Uterus (tissue), 4 donors: ENCODE results near the gene ARMH3. TPM values are rescaled to one million over a fixed set of nuclear protein-coding genes. Genes with fewer than 3 reads are reported as not detected.

ENCODE experiments used
- DNase-seq, 2 donors: peaks; one replicate each; pipeline ENCODE4 v3.0.0-alpha.2; 2019 to 2020
- H3K27ac ChIP-seq, 2 donors: fragments of 200-600 bp; sonication (generic); 1 replicate in 1 of 2; 2 replicates in 1 of 2; pipeline ENCODE4 v1.5.1; 2016 to 2018
- H3K27me3 ChIP-seq, 2 donors: fragments of 200-600 bp; sonication (generic); one replicate each; pipeline ENCODE4 v1.5.1; 2018 to 2019; ENCODE audit warnings: control low read depth in 1 of 2
- H3K36me3 ChIP-seq, 2 donors: fragments of 200-600 bp; sonication (generic); one replicate each; pipeline ENCODE4 v1.5.1; 2019; ENCODE audit warnings: control low read depth in 1 of 2
- H3K4me1 ChIP-seq, 2 donors: fragments of 200-600 bp; sonication (generic); one replicate each; pipeline ENCODE4 v1.5.1; 2018 to 2019; ENCODE audit warnings: control low read depth in 1 of 2
- H3K4me3 ChIP-seq, 2 donors: fragments of 200-600 bp; sonication (generic); 1 replicate in 1 of 2; 2 replicates in 1 of 2; pipeline ENCODE4 v1.5.1; 2018 to 2019; ENCODE audit warnings: mild to moderate bottlenecking in 1 of 2
- H3K9me3 ChIP-seq, 2 donors: fragments of 200-600 bp; sonication (generic); one replicate each; pipeline ENCODE4 v1.5.1; 2019; ENCODE audit warnings: control low read depth in 1 of 2
- CTCF ChIP-seq, 4 experiments: fragments of 200-600 bp in 2 of 4; fragments of 450-650 bp in 2 of 4; sonication (generic) in 2 of 4; IDR thresholded peaks; one replicate each; pipeline ENCODE4 v1.5.1; 2016 to 2019; ENCODE audit warnings: antibody characterized with exemption in 4 of 4, mild to moderate bottlenecking in 2 of 4, moderate library complexity in 1 of 4
- POLR2A ChIP-seq, 2 donors: fragments of 450-650 bp; IDR thresholded peaks; one replicate each; pipeline ENCODE4 v1.6.1; 2016; ENCODE audit warnings: antibody characterized with exemption in 2 of 2, mild to moderate bottlenecking in 1 of 2, moderate library complexity in 1 of 2
- intact Hi-C: fragments of 100-400 bp; cut with DNase I; formaldehyde crosslinking; loops from one replicate; pipeline ENCODE4 v1.15.1; 2023; ENCODE audit warnings: low total_unique reads
- total RNA-seq, 4 donors: library from RNA; depleted of rRNA in 3 of 4; stranded (reverse); fragments of >200 nt in 3 of 4; gene quantifications; one replicate each; pipeline versions ENCODE4 v1.1.0 to v1.2.4, GENCODE V29; 2014 to 2023
- donor health status: DM: yes; HTN: yes; CAD: no.

Gene ARMH3
- total RNA-seq, 4 donors from 2014 or later, result 10.6 to 29.8 (median 20.9) TPM

GRCh38 chr10:101832325-101832771 lies 223.6 kb downstream of the ARMH3 start:
- peak in 1 of 2 donors; percentile 10 for DNase-seq
- H3K4me1 ChIP-seq, result no peaks in the 10 kb centered on the region
- no peaks in the 10 kb centered on the region for H3K27me3 ChIP-seq
- no peaks in the 10 kb centered on the region for H3K9me3 ChIP-seq
- TF ChIP-seq POLR2A (IDR thresholded peaks at IDR 0.05), result no peak
- no peak overlapping the region for H3K27ac ChIP-seq
- no peaks in the 10 kb centered on the region for H3K36me3 ChIP-seq
- intact Hi-C loops, result no loop called here
- H3K4me3 ChIP-seq, result no peak overlapping the region

- no peak for DNase-seq
- no peak for TF ChIP-seq POLR2A (IDR thresholded peaks at IDR 0.05)
- no peak for TF ChIP-seq CTCF (IDR thresholded peaks at IDR 0.05)
- no peaks in the 10 kb centered on the region for H3K27me3 ChIP-seq
- intact Hi-C loops, result no loop called here
- H3K9me3 ChIP-seq, result no peaks in the 10 kb centered on the region
- peak overlapping the region; percentile 27 to 35 for H3K4me3 ChIP-seq
- peak overlapping the region; percentile 60 to 68 for H3K27ac ChIP-seq
- no peaks in the 10 kb centered on the region for H3K36me3 ChIP-seq
- H3K4me1 ChIP-seq, result no peaks in the 10 kb centered on the region
Observed at GRCh38 chr10:101831169-101831811, 224.7 kb downstream of the ARMH3 start.

DNA sequence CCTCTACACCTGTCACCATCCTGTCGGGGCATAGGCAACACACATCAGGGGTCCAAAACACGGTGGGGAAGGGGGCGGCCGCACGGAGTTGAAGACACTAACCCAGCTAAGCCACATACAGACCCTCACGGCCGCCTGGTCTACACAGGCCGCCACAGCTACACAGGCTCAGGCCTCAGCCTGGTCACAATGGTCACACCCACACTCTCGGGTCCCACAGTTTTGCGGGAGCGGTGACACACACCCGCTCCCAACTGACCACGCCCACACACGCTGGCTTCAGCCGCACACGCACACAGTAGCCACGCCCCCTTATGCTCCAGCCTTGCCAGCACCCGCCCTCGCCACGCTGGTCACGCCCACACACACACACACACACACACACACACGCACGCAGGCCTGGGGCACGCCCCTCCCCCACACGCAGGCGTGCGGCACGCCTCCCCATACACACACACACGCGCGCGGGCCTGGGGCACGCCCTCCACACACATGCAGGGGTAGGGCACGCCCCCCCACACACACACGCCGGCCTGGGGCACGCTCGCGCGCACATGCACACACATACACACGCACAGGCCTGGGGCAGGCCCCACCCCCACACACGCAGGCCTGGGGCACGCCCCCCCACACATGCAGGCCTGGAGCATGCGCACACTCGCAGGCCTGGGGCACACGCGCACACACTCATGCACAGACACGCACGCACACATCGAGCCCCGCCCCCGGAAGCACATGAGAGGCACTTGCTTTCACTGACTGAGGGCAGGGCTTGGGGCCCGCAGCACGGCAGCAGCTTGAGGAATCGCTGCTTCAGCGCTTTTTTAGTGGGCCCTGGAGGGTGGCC lies 225.4 kb downstream of the ARMH3 start:
- TF ChIP-seq POLR2A (IDR thresholded peaks at IDR 0.05) (peak in 1 of 2 donors; percentile 17), CTCF (IDR thresholded peaks at IDR 0.05) (no peak)

GRCh38 chr10:101829561-101830315 lies 226.2 kb downstream of the ARMH3 start:
- DNase-seq, result peak; percentile 58 to 68
- Histone ChIP-seq H3K4me3 (peak overlapping the region; percentile 27 to 35), H3K27ac (peak overlapping the region; percentile 60 to 75), H3K36me3 (no peaks in the 10 kb centered on the region), H3K9me3 (no peaks in the 10 kb centered on the region), H3K27me3 (no peaks in the 10 kb centered on the region), H3K4me1 (no peaks in the 10 kb centered on the region)
- TF ChIP-seq CTCF (IDR thresholded peaks at IDR 0.05) (no peak), POLR2A (IDR thresholded peaks at IDR 0.05) (no peak)
- intact Hi-C loops, result no loop called here

More for the DNA sequence above, 225.4 kb downstream of the ARMH3 start:
- Histone ChIP-seq H3K4me3 (peak overlapping the region; percentile 27 to 35), H3K27ac (peak overlapping the region; percentile 60 to 68), H3K4me1 (no peaks in the 10 kb centered on the region), H3K27me3 (no peaks in the 10 kb centered on the region), H3K9me3 (no peaks in the 10 kb centered on the region), H3K36me3 (no peaks in the 10 kb centered on the region)
- intact Hi-C loops, result no loop called here
- DNase-seq, result peak; percentile 87 to 90

- peak overlapping the region; percentile 17 to 75 for H3K27ac ChIP-seq
- peak; percentile 53 for DNase-seq
- no peaks in the 10 kb centered on the region for H3K9me3 ChIP-seq
- H3K4me1 ChIP-seq, result no peaks in the 10 kb centered on the region
- peak overlapping the region; percentile 6 to 35 for H3K4me3 ChIP-seq
- no peaks in the 10 kb centered on the region for H3K36me3 ChIP-seq
- no peaks in the 10 kb centered on the region for H3K27me3 ChIP-seq
- intact Hi-C loops, result no loop called here
- TF ChIP-seq POLR2A (IDR thresholded peaks at IDR 0.05) (no peak), CTCF (IDR thresholded peaks at IDR 0.05) (no peak)
Observed at GRCh38 chr10:101828766-101829551, 227.0 kb downstream of the ARMH3 start.
